DND-41 (cell line): Measurements from ENCODE around the gene CD24.

Source experiments
- ATAC-seq: fragments of 200-7000 bp; cut with Tn5 transposase; 3 replicates; pipeline ENCODE4 v1.9.1; 2021; ENCODE audit warnings: low read depth; ENCODE audit not compliant: insufficient read depth
- DNase-seq: peaks from one replicate; pipeline ENCODE4 v3.0.0-alpha.2; 2020
- H2AFZ ChIP-seq: 2 replicates; pipeline ENCODE4 v1.6.0; 2012; ENCODE audit warnings: low read depth, low read length
- H3K27ac ChIP-seq: 2 replicates; pipeline ENCODE4 v1.5.1; 2012; ENCODE audit warnings: low read length, inconsistent platforms
- H3K27me3 ChIP-seq: fragments of 200-600 bp; sonication (generic); 2 replicates; pipeline ENCODE4 v1.6.0; 2012; ENCODE audit warnings: low read length, mild to moderate bottlenecking, inconsistent platforms; ENCODE audit not compliant: insufficient read depth, poor library complexity
- H3K36me3 ChIP-seq: 2 replicates; pipeline ENCODE4 v1.5.1; 2012; ENCODE audit warnings: low read length, inconsistent platforms; ENCODE audit not compliant: insufficient read depth
- H3K4me1 ChIP-seq: 2 replicates; pipeline ENCODE4 v1.5.1; 2012; ENCODE audit warnings: mild to moderate bottlenecking, low read length; ENCODE audit not compliant: insufficient read depth
- H3K4me2 ChIP-seq: 2 replicates; pipeline ENCODE4 v1.6.0; 2012; ENCODE audit warnings: mild to moderate bottlenecking, moderate library complexity, low read length, inconsistent platforms; ENCODE audit not compliant: insufficient read depth
- H3K4me3 ChIP-seq, 2 experiments: fragments of 200-600 bp in 1 of 2; shearing (Covaris generic) in 1 of 2; 2 replicates each; pipeline ENCODE4 v1.5.1; 2012 to 2016; ENCODE audit warnings: inconsistent platforms in 2 of 2, low read length in 2 of 2, mild to moderate bottlenecking in 2 of 2, low read depth in 1 of 2, moderate library complexity in 1 of 2
- H3K79me2 ChIP-seq: 2 replicates; pipeline ENCODE4 v1.6.0; 2012; ENCODE audit warnings: low read length, inconsistent platforms; ENCODE audit not compliant: insufficient read depth
- H3K9ac ChIP-seq: 2 replicates; pipeline ENCODE4 v1.6.0; 2012; ENCODE audit warnings: low read depth, mild to moderate bottlenecking, inconsistent platforms, low read length, moderate library complexity
- H3K9me3 ChIP-seq: 2 replicates; pipeline ENCODE4 v1.5.1; 2012; ENCODE audit warnings: low read length, moderate library complexity, mild to moderate bottlenecking, inconsistent platforms; ENCODE audit not compliant: insufficient read depth, severe bottlenecking
- H4K20me1 ChIP-seq: 2 replicates; pipeline ENCODE4 v1.6.0; 2012; ENCODE audit warnings: low read length; ENCODE audit not compliant: insufficient read depth
- EZH2 ChIP-seq: IDR thresholded peaks from 3 replicates; pipeline ENCODE4 v1.6.1; 2012; ENCODE audit warnings: borderline replicate concordance, low read depth, mild to moderate bottlenecking, moderate library complexity, low read length, inconsistent platforms; ENCODE audit not compliant: severe bottlenecking
- TF ChIP-seq, protein P1 (sequence below): IDR thresholded peaks from 2 replicates; pipeline ENCODE4 v1.5.1; 2012; ENCODE audit warnings: borderline replicate concordance, low read length, moderate library complexity, mild to moderate bottlenecking; ENCODE audit not compliant: poor library complexity, severe bottlenecking; ENCODE audit errors: extremely low read depth

Gene CD24

DNA sequence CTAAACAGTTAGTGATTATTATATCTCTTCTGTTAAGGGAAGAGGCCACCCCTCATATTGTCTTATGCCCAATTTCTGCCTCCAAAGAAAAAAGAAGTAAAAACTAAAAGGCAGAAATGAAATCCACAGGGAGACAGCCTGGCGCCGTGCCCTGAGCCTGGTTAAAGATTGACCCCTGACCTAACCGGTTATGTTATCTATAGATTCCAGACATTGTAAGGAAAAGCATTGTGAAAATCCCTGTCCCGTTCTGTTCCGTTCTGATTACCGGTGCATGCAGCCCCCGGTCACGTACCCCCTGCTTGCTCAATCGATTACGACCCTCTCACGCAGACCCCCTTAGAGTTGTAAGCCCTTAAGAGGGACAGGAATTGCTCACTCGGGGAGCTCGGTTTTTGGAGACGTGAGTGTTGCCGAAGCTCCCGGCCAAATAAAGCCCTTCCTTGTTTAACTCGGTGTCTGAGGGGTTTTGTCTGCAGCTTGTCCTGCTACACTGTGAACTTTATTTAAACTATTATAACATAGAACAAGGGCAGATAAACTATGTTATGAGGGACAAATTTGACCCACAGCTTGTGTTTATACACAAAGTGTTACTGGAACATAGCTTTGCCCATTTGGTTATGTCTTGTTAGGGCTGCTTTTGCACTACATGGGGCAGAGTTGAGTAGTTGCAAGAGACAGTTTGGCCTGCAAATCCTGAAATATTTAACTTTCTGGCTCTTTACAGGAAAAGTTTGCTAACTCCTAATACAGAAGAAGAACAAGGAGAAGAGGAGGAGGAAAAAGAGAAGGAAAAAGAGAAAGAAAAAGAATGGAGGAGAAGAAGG, 49.6 kb downstream of the CD24 start:
- Histone ChIP-seq H3K4me3 (no peak overlapping the region), H3K9ac (no peak overlapping the region), H3K79me2 (no peaks in the 10 kb centered on the region), H3K27me3 (peaks cover 2% of the 10 kb centered on the region), H3K4me1 (no peaks in the 10 kb centered on the region), H3K9me3 (no peaks in the 10 kb centered on the region), H3K36me3 (no peaks in the 10 kb centered on the region), H2AFZ (no peak overlapping the region), H3K4me2 (no peak overlapping the region), H4K20me1 (no peaks in the 10 kb centered on the region), H3K27ac (no peak overlapping the region)
- no peak for TF ChIP-seq EZH2
- TF ChIP-seq, protein P1, sequence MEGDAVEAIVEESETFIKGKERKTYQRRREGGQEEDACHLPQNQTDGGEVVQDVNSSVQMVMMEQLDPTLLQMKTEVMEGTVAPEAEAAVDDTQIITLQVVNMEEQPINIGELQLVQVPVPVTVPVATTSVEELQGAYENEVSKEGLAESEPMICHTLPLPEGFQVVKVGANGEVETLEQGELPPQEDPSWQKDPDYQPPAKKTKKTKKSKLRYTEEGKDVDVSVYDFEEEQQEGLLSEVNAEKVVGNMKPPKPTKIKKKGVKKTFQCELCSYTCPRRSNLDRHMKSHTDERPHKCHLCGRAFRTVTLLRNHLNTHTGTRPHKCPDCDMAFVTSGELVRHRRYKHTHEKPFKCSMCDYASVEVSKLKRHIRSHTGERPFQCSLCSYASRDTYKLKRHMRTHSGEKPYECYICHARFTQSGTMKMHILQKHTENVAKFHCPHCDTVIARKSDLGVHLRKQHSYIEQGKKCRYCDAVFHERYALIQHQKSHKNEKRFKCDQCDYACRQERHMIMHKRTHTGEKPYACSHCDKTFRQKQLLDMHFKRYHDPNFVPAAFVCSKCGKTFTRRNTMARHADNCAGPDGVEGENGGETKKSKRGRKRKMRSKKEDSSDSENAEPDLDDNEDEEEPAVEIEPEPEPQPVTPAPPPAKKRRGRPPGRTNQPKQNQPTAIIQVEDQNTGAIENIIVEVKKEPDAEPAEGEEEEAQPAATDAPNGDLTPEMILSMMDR: no peak
- ATAC-seq: no peak
- DNase-seq: no peak

DNA sequence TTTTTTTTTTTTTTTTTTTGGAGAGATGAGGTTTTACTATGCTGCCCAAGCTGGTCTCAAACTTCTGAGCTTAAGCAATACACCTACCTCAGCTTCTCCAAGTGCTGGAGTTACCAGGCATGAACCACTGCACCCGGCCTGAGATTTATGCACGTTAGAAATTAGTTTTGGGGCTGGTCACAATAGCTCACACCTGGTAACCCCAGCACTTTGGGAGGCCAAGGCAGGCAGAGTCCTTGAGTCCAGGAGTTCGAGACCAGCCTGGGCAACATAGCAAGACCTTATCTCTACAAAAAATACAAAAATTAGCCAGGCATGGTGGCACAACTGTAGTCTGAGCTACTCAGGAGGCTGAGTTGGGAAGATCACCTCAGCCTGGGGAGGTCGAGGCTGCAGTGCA, 51.9 kb downstream of the CD24 start:
- DNase-seq: no peak
- no peak overlapping the region for H3K4me3 ChIP-seq
- H4K20me1 ChIP-seq: no peaks in the 10 kb centered on the region
- no peak overlapping the region for H3K4me2 ChIP-seq
- TF ChIP-seq, protein P1: no peak
- TF ChIP-seq EZH2: no peak
- H3K36me3 ChIP-seq: no peaks in the 10 kb centered on the region
- no peaks in the 10 kb centered on the region for H3K4me1 ChIP-seq
- H3K9ac ChIP-seq: no peak overlapping the region
- H3K27ac ChIP-seq: no peak overlapping the region
- no peak overlapping the region for H2AFZ ChIP-seq
- H3K27me3 ChIP-seq: peaks cover 2% of the 10 kb centered on the region
- no peak for ATAC-seq
- H3K79me2 ChIP-seq: no peaks in the 10 kb centered on the region
- no peaks in the 10 kb centered on the region for H3K9me3 ChIP-seq
